K562 (cell line): ENCODE measurements around the gene CNTROB. TPM values are rescaled to one million over a fixed set of nuclear protein-coding genes. Genes with fewer than 3 reads are reported as not detected.

ENCODE experiments used
- HDGF ChIP-seq: fragments of 450-650 bp; IDR thresholded peaks from 2 replicates; pipeline ENCODE4 v1.6.1; 2016
- NCOA2 ChIP-seq, 2 experiments: fragments of 450-650 bp; IDR thresholded peaks; 2 replicates each; pipeline ENCODE4 v1.6.1; 2018; ENCODE audit warnings: mild to moderate bottlenecking in 2 of 2, moderate library complexity in 1 of 2; ENCODE audit not compliant: partially characterized antibody in 2 of 2
- PRMT5 ChIP-seq: sonication (generic); formaldehyde crosslinking; IDR thresholded peaks from 2 replicates; pipeline ENCODE4 v1.5.0; 2020; ENCODE audit warnings: missing genetic modification reagents
- SETDB1 ChIP-seq: IDR thresholded peaks from one replicate; pipeline ENCODE4 v1.6.1; 2012; ENCODE audit warnings: low read length, control low read depth, inconsistent platforms
- SMARCA4 ChIP-seq: fragments of 450-650 bp; IDR thresholded peaks from 2 replicates; pipeline ENCODE4 v1.6.1; 2016
- TCF7 ChIP-seq: sonication (generic); IDR thresholded peaks from 2 replicates; pipeline ENCODE4 v1.6.1; 2016; ENCODE audit warnings: antibody characterized with exemption, borderline replicate concordance
- ZBTB40 ChIP-seq, 2 experiments: fragments of 450-650 bp in 1 of 2; sonication (generic) in 1 of 2; formaldehyde crosslinking in 1 of 2; IDR thresholded peaks; 2 replicates each; pipeline versions ENCODE4 v1.7.1 to v1.9.0; 2016 to 2022; ENCODE audit warnings: inconsistent platforms in 1 of 2, mild to moderate bottlenecking in 1 of 2, missing genetic modification reagents in 1 of 2
- ZNF354B ChIP-seq: fragments of 250-450 bp; sonication (Bioruptor Pico); IDR thresholded peaks from 2 replicates; pipeline ENCODE4 v1.4.0; 2020
- ZNF717 ChIP-seq: fragments of 250-450 bp; sonication (Bioruptor Pico); IDR thresholded peaks from 2 replicates; pipeline ENCODE4 v1.5.0; 2021
- polyA plus RNA-seq, 8 experiments: library from polyadenylated mRNA; depleted of rRNA in 4 of 8; stranded (reverse) in 5 of 8; unstranded in 3 of 8; fragments of >200 nt; fragmentation: Nextera tagmentation in 2 of 8; fragmentation: Illumina TruSeq in 1 of 8; extraction: Ambion mirVana in 2 of 8; extraction: Trizol in 1 of 8; gene quantifications; 2 replicates each; pipeline versions ENCODE4 v1.2.1 to v1.2.3, GENCODE V29; 2011 to 2014; ENCODE audit warnings: inconsistent platforms in 1 of 8, missing spikeins in 1 of 8
- total RNA-seq, 7 experiments: library from RNA; depleted of rRNA in 6 of 7; stranded (reverse); fragments of >200 nt in 6 of 7; fragmentation: Illumina TruSeq in 2 of 7; extraction: Trizol in 2 of 7; gene quantifications; 2 replicates each; pipeline versions ENCODE4 v1.2.1 to v1.2.3, GENCODE V29; 2011 to 2021; ENCODE audit warnings: low replicate concordance in 1 of 7
- TF ChIP-seq, protein P1 (sequence below): fragments of 200-400 bp; formaldehyde crosslinking; IDR thresholded peaks from 2 replicates; pipeline ENCODE4 v1.6.1; 2017; ENCODE audit warnings: mild to moderate bottlenecking, low read depth, low read length, moderate library complexity
- TF ChIP-seq, protein P2 (sequence below): fragments of 250-450 bp; sonication (Bioruptor Pico); IDR thresholded peaks from 2 replicates; pipeline ENCODE4 v1.5.0; 2021; ENCODE audit warnings: mild to moderate bottlenecking, borderline replicate concordance
- TF ChIP-seq, protein P3 (sequence below): fragments of 450-650 bp; IDR thresholded peaks from 2 replicates; pipeline ENCODE4 v1.6.1; 2016; ENCODE audit warnings: missing biosample characterization, missing genetic modification characterization

The CNTROB gene
- total and polyA plus RNA-seq, 9 of the 15 experiments (the other 6 are each of a cell fraction or from before 2014, with no cell fraction given): 1.9 to 33.3 (median 23.0) TPM

- no peak for TF ChIP-seq ZBTB40 (IDR thresholded peaks at IDR 0.05)
- no peak for TF ChIP-seq ZBTB40 (CRISPR knock-in tag; IDR thresholded peaks at IDR 0.05)
- no peak for TF ChIP-seq ZNF354B
- no peak for TF ChIP-seq NCOA2 (IDR thresholded peaks at IDR 0.05; ENCODE audit: partially characterized antibody in 2 of 2)
- TF ChIP-seq TCF7: no peak
- no peak for TF ChIP-seq SMARCA4
- TF ChIP-seq, protein P1, sequence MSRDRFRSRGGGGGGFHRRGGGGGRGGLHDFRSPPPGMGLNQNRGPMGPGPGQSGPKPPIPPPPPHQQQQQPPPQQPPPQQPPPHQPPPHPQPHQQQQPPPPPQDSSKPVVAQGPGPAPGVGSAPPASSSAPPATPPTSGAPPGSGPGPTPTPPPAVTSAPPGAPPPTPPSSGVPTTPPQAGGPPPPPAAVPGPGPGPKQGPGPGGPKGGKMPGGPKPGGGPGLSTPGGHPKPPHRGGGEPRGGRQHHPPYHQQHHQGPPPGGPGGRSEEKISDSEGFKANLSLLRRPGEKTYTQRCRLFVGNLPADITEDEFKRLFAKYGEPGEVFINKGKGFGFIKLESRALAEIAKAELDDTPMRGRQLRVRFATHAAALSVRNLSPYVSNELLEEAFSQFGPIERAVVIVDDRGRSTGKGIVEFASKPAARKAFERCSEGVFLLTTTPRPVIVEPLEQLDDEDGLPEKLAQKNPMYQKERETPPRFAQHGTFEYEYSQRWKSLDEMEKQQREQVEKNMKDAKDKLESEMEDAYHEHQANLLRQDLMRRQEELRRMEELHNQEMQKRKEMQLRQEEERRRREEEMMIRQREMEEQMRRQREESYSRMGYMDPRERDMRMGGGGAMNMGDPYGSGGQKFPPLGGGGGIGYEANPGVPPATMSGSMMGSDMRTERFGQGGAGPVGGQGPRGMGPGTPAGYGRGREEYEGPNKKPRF: no peak
- TF ChIP-seq, protein P2, sequence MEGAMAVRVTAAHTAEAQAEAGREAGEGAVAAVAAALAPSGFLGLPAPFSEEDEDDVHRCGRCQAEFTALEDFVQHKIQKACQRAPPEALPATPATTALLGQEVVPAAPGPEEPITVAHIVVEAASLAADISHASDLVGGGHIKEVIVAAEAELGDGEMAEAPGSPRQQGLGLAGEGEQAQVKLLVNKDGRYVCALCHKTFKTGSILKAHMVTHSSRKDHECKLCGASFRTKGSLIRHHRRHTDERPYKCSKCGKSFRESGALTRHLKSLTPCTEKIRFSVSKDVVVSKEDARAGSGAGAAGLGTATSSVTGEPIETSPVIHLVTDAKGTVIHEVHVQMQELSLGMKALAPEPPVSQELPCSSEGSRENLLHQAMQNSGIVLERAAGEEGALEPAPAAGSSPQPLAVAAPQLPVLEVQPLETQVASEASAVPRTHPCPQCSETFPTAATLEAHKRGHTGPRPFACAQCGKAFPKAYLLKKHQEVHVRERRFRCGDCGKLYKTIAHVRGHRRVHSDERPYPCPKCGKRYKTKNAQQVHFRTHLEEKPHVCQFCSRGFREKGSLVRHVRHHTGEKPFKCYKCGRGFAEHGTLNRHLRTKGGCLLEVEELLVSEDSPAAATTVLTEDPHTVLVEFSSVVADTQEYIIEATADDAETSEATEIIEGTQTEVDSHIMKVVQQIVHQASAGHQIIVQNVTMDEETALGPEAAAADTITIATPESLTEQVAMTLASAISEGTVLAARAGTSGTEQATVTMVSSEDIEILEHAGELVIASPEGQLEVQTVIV (CRISPR knock-in tag): no peak
- TF ChIP-seq ZNF717: no peak
- TF ChIP-seq, protein P3, sequence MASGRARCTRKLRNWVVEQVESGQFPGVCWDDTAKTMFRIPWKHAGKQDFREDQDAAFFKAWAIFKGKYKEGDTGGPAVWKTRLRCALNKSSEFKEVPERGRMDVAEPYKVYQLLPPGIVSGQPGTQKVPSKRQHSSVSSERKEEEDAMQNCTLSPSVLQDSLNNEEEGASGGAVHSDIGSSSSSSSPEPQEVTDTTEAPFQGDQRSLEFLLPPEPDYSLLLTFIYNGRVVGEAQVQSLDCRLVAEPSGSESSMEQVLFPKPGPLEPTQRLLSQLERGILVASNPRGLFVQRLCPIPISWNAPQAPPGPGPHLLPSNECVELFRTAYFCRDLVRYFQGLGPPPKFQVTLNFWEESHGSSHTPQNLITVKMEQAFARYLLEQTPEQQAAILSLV: no peak
- TF ChIP-seq PRMT5 (CRISPR knock-in tag): no peak
- TF ChIP-seq HDGF: no peak
- no peak for TF ChIP-seq SETDB1
Observed at GRCh38 chr17:7885367-7886226, 46.4 kb upstream of the CNTROB start (continued).
